Peyer's patch (tissue), 4 donors: ENCODE data around the gene BIRC6.

Source experiments
- POLR2A ChIP-seq, 2 donors: fragments of 450-650 bp; IDR thresholded peaks; one replicate each; pipeline ENCODE4 v1.5.1; 2017; ENCODE audit warnings: antibody characterized with exemption in 2 of 2, mild to moderate bottlenecking in 2 of 2, moderate library complexity in 2 of 2
- TF ChIP-seq, protein P1 (sequence below), 6 experiments: fragments of 450-650 bp in 4 of 6; fragments of 200-600 bp in 2 of 6; sonication (generic) in 1 of 6; IDR thresholded peaks; one replicate each; pipeline ENCODE4 v1.5.1; 2017 to 2019; ENCODE audit warnings: antibody characterized with exemption in 6 of 6, mild to moderate bottlenecking in 3 of 6, moderate library complexity in 1 of 6

DNA sequence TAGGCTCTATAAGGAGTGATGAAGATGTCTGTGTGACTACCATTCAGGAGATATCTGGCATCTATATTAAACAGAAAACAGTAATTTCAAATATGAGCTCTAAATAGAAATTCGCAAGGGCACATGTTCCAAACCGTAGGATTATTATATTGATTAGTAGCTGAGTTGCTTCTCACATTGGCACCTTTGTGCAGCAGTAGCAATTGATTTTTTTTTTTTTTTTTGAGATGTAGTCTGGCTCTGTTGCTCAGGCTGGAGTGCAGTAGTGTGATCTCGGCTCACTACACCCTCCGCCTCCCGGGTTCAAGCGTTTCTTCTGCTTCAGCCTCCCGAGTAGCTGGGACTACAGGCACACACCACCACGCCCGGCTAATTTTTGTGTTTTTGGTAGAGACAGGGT lies 12.4 kb downstream of the BIRC6 start:
- TF ChIP-seq, protein P1, sequence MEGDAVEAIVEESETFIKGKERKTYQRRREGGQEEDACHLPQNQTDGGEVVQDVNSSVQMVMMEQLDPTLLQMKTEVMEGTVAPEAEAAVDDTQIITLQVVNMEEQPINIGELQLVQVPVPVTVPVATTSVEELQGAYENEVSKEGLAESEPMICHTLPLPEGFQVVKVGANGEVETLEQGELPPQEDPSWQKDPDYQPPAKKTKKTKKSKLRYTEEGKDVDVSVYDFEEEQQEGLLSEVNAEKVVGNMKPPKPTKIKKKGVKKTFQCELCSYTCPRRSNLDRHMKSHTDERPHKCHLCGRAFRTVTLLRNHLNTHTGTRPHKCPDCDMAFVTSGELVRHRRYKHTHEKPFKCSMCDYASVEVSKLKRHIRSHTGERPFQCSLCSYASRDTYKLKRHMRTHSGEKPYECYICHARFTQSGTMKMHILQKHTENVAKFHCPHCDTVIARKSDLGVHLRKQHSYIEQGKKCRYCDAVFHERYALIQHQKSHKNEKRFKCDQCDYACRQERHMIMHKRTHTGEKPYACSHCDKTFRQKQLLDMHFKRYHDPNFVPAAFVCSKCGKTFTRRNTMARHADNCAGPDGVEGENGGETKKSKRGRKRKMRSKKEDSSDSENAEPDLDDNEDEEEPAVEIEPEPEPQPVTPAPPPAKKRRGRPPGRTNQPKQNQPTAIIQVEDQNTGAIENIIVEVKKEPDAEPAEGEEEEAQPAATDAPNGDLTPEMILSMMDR (IDR thresholded peaks at IDR 0.05), result no peak
- TF ChIP-seq POLR2A (IDR thresholded peaks at IDR 0.05), result no peak
